GM12878 (cell line): ENCODE results near the gene USE1. TPM values are rescaled to one million over a fixed set of nuclear protein-coding genes. Genes with fewer than 3 reads are reported as not detected.
A peak's percentile ranks its signal among the peaks of the same experiment; 100 is the strongest.

Experiments
- ATAC-seq: fragments of 200-7000 bp; cut with Tn5 transposase; 3 replicates; pipeline ENCODE4 v1.9.1; 2020; ENCODE audit warnings: mild to moderate bottlenecking, moderate library complexity
- BruUV-seq: library from RNA; stranded (reverse); fragments of 400-500 nt; replicated peaks from 2 replicates; lab custom pipeline; 2021; lab: Mats Ljungman, UMichigan
- CTCF ChIA-PET: fragments of 300-600 bp; sonication (Branson Sonifier 250); formaldehyde crosslinking; extraction: SDS; loops from one replicate; lab custom pipeline; 2021; ENCODE audit warnings: inconsistent platforms; lab: Yijun Ruan, JAX
- POLR2A ChIA-PET: fragments of 350-600 bp; formaldehyde crosslinking; extraction: SDS; loops from one replicate; lab custom pipeline; 2021; ENCODE audit warnings: inconsistent platforms; lab: Charles Lee
- RAD21 ChIA-PET: fragments of 300-600 bp; sonication (Branson Sonifier 250); formaldehyde crosslinking; loops from one replicate; lab custom pipeline; 2023; ENCODE audit warnings: antibody characterized with exemption; ENCODE audit not compliant: unreplicated experiment; lab: Charles Lee
- SMC1A ChIA-PET: fragments of 300-600 bp; sonication (Branson Sonifier 250); formaldehyde crosslinking; loops from one replicate; lab custom pipeline; 2023; ENCODE audit not compliant: unreplicated experiment, uncharacterized antibody; lab: Charles Lee
- DNase-seq: peaks from one replicate; pipeline ENCODE4 v3.0.0-alpha.2; 2011; ENCODE audit warnings: low read depth, low spot score
- FAIRE-seq: peaks from 3 replicates; lab custom pipeline; 2011; peaks lifted over from hg19 to GRCh38; lab: Jason Lieb, UNC
- H2AFZ ChIP-seq: 2 replicates; pipeline ENCODE4 v1.6.0; 2011; ENCODE audit warnings: low read depth, low read length, control low read depth; ENCODE audit not compliant: control insufficient read depth
- H3K27ac ChIP-seq: 2 replicates; pipeline ENCODE4 v1.5.1; 2011; ENCODE audit warnings: control low read depth; ENCODE audit not compliant: control insufficient read depth, insufficient read depth
- H3K27me3 ChIP-seq, 2 experiments: replicated peaks in 1 of 2; 2 replicates each; pipeline versions ENCODE4 v1.6.0 to v1.6.1; 2011; ENCODE audit warnings: low read length in 1 of 2; ENCODE audit not compliant: control insufficient read depth in 2 of 2, insufficient read depth in 2 of 2
- H3K36me3 ChIP-seq, 2 experiments: 2 replicates each; pipeline ENCODE4 v1.5.1; 2011; ENCODE audit warnings: low read length in 1 of 2; ENCODE audit not compliant: control insufficient read depth in 2 of 2, insufficient read depth in 2 of 2
- H3K4me1 ChIP-seq: 2 replicates; pipeline ENCODE4 v1.6.1; 2011; ENCODE audit warnings: mild to moderate bottlenecking, low read length, moderate library complexity, mixed read lengths; ENCODE audit not compliant: control insufficient read depth, insufficient read depth
- H3K4me2 ChIP-seq: 2 replicates; pipeline ENCODE4 v1.6.0; 2011; ENCODE audit warnings: control low read depth; ENCODE audit not compliant: control insufficient read depth, insufficient read depth
- H3K4me3 ChIP-seq: fragments of 200-600 bp; sonication (generic); 2 replicates; pipeline ENCODE4 v1.5.1; 2016
- H3K79me2 ChIP-seq: 2 replicates; pipeline ENCODE4 v1.6.0; 2011; ENCODE audit warnings: low read length; ENCODE audit not compliant: control insufficient read depth, insufficient read depth
- H3K9ac ChIP-seq: 2 replicates; pipeline ENCODE4 v1.8.0; 2011; ENCODE audit warnings: low read length, control low read depth, mixed read lengths; ENCODE audit not compliant: control insufficient read depth, insufficient read depth
- H3K9me3 ChIP-seq: replicated peaks from 3 replicates; pipeline ENCODE4 v1.5.1; 2011; ENCODE audit warnings: mild to moderate bottlenecking, low read length; ENCODE audit not compliant: control insufficient read depth, insufficient read depth
- H4K20me1 ChIP-seq: 2 replicates; pipeline ENCODE4 v1.6.0; 2011; ENCODE audit not compliant: control insufficient read depth, insufficient read depth
- CBX5 ChIP-seq: sonication (generic); IDR thresholded peaks from 2 replicates; pipeline ENCODE4 v1.6.1; 2016; ENCODE audit warnings: low read depth, moderate library complexity, mild to moderate bottlenecking, inconsistent platforms
- ESRRA ChIP-seq: IDR thresholded peaks from 2 replicates; pipeline ENCODE4 v1.6.1; 2012; ENCODE audit warnings: mild to moderate bottlenecking, low read length, improper control_type of control experiment
- HDGF ChIP-seq: fragments of 450-650 bp; IDR thresholded peaks from 2 replicates; pipeline ENCODE4 v1.6.1; 2016; ENCODE audit warnings: antibody characterized with exemption
- LARP7 ChIP-seq: fragments of 450-650 bp; IDR thresholded peaks from 2 replicates; pipeline ENCODE4 v1.6.1; 2017; ENCODE audit warnings: mild to moderate bottlenecking
- MEF2B ChIP-seq: fragments of 450-650 bp; IDR thresholded peaks from 2 replicates; pipeline ENCODE4 v1.6.1; 2018; ENCODE audit warnings: mild to moderate bottlenecking, moderate library complexity; ENCODE audit not compliant: partially characterized antibody, poor library complexity, severe bottlenecking
- MTA3 ChIP-seq: IDR thresholded peaks from 2 replicates; pipeline ENCODE4 v1.6.1; 2012; ENCODE audit warnings: low read length, inconsistent platforms, borderline replicate concordance
- POLR2A ChIP-seq: IDR thresholded peaks from 2 replicates; pipeline ENCODE4 v1.6.1; 2011; ENCODE audit warnings: low read depth, mild to moderate bottlenecking, low read length
- POLR2AphosphoS5 ChIP-seq: IDR thresholded peaks from 2 replicates; pipeline ENCODE4 v1.6.1; 2011; ENCODE audit warnings: mild to moderate bottlenecking, low read length, inconsistent platforms
- SMAD5 ChIP-seq: IDR thresholded peaks from 2 replicates; pipeline ENCODE4 v1.6.1; 2016; ENCODE audit warnings: antibody characterized with exemption, low read depth
- SREBF1 ChIP-seq: IDR thresholded peaks from 2 replicates; pipeline ENCODE4 v1.6.1; 2012; ENCODE audit warnings: mild to moderate bottlenecking, low read length
- TCF12 ChIP-seq: IDR thresholded peaks from 2 replicates; pipeline ENCODE4 v1.6.1; 2011; ENCODE audit warnings: low read depth, mild to moderate bottlenecking, low read length
- WGBS: methylation state at CpG from one replicate; pipeline ENCODE4 v1.1.6; 2016; ENCODE audit warnings: low lambda C conversion rate; ENCODE audit not compliant: insufficient replicate concordance, insufficient coverage; ENCODE audit errors: missing lambda C conversion rate; 5-methylcytosine and 5-hydroxymethylcytosine counted together
- in situ Hi-C: fragments of 300-500 bp; cut with MboI; formaldehyde crosslinking; loops from 9 replicates; pipeline ENCODE4 v1.14.3; 2018; ENCODE audit warnings: mixed read lengths
- intact Hi-C: fragments of 100-400 bp; cut with micrococcal nuclease; formaldehyde crosslinking; loops from one replicate; pipeline ENCODE4 v1.14.2; 2022; ENCODE audit not compliant: unreplicated experiment
- polyA plus RNA-seq, 11 experiments: library from polyadenylated mRNA; depleted of rRNA in 4 of 11; unstranded in 6 of 11; stranded (reverse) in 5 of 11; fragments of >200 nt; fragmentation: Nextera tagmentation in 4 of 11; fragmentation: Illumina TruSeq in 1 of 11; extraction: Ambion mirVana in 4 of 11; extraction: Trizol in 1 of 11; gene quantifications; 1 replicate in 1 of 11; 2 replicates in 10 of 11; pipeline versions ENCODE4 v1.2.1 to v1.2.3, GENCODE V29; 2011 to 2016; ENCODE audit warnings: inconsistent platforms in 2 of 11, missing spikeins in 2 of 11, low read depth in 1 of 11
- total RNA-seq, 4 experiments: library from RNA; depleted of rRNA in 3 of 4; stranded (reverse); fragments of >200 nt in 3 of 4; fragmentation: Illumina TruSeq in 1 of 4; extraction: Trizol in 1 of 4; gene quantifications; 2 replicates each; pipeline versions ENCODE4 v1.2.1 to v1.2.3, GENCODE V29; 2013 to 2021

USE1 gene
- total and polyA plus RNA-seq, 10 of the 15 experiments (the other 5 are each of a cell fraction or from before 2014, with no cell fraction given): 9.7 to 24.0 (median 16.1) TPM

- no peak for TF ChIP-seq TCF12
- TF ChIP-seq CBX5: no peak
- no peak for TF ChIP-seq MEF2B
- TF ChIP-seq POLR2AphosphoS5: 0 out of 2 replicates have a peak, but pooled peaks have one; percentile 4
- TF ChIP-seq ESRRA: no peak
- TF ChIP-seq MTA3: no peak
- no peak for TF ChIP-seq SREBF1
- Histone ChIP-seq H3K27ac (no peak overlapping the region), H3K79me2 (no peaks in the 10 kb centered on the region), H3K27me3 (no peaks in the 10 kb centered on the region), H4K20me1 (no peaks in the 10 kb centered on the region), H3K4me1 (no peaks in the 10 kb centered on the region), H3K36me3 (peaks cover 24 to 38% of the 10 kb centered on the region in 2 experiments), H3K9ac (no peak overlapping the region), H3K4me2 (no peak overlapping the region), H2AFZ (no peak overlapping the region), H3K4me3 (no peak overlapping the region), H3K9me3 (no peaks in the 10 kb centered on the region)
- intact Hi-C loops (no loop called here), in situ Hi-C loops (no loop called here)
- BruUV-seq: no TSS peak
- FAIRE-seq (no peak), DNase-seq (no peak), ATAC-seq (no peak)
- POLR2A ChIA-PET: no interaction called here
- CTCF ChIA-PET: no interaction called here
- SMC1A ChIA-PET: interaction anchor here (1.0 kb wide), 1 partner anchor 42 kb away, joined by 3 read pairs; no protein-coding TSS in a partner anchor
- WGBS: 91% methylated on average over 16 of the region's 16 CpGs
- RAD21 ChIA-PET: interaction anchor here (0.6 kb wide), 1 partner anchor 26 kb away, joined by 3 read pairs; the partner anchor contains the start of gene OCEL1
Observed at GRCh38 chr19:17200408-17201079, 14.6 kb upstream of the USE1 start.

- WGBS: 80% methylated on average over 9 of the region's 9 CpGs
- Histone ChIP-seq H3K4me3 (no peak overlapping the region), H3K4me2 (no peak overlapping the region), H3K27ac (no peak overlapping the region), H3K9ac (no peak overlapping the region), H4K20me1 (no peaks in the 10 kb centered on the region), H2AFZ (no peak overlapping the region), H3K36me3 (peaks cover 24 to 48% of the 10 kb centered on the region in 2 experiments), H3K79me2 (no peaks in the 10 kb centered on the region), H3K9me3 (no peaks in the 10 kb centered on the region), H3K27me3 (no peaks in the 10 kb centered on the region), H3K4me1 (no peaks in the 10 kb centered on the region)
- FAIRE-seq (no peak), ATAC-seq (peak; percentile 58), DNase-seq (no peak)
- CTCF ChIA-PET: no interaction called here
- intact Hi-C loops (no loop called here), in situ Hi-C loops (no loop called here)
- no TSS peak for BruUV-seq
- SMC1A ChIA-PET: no interaction called here
- RAD21 ChIA-PET: no interaction called here
- POLR2A ChIA-PET: no interaction called here
- TF ChIP-seq POLR2A: peak; percentile 55
- 0 out of 2 replicates have a peak, but pooled peaks have one; percentile 43 for TF ChIP-seq LARP7
- peak; percentile 86 for TF ChIP-seq HDGF
- TF ChIP-seq SMAD5: no peak
Observed at GRCh38 chr19:17202249-17202648, 12.9 kb upstream of the USE1 start.
